Measurements from ENCODE around the gene KATNA1.

The KATNA1 gene

DNA sequence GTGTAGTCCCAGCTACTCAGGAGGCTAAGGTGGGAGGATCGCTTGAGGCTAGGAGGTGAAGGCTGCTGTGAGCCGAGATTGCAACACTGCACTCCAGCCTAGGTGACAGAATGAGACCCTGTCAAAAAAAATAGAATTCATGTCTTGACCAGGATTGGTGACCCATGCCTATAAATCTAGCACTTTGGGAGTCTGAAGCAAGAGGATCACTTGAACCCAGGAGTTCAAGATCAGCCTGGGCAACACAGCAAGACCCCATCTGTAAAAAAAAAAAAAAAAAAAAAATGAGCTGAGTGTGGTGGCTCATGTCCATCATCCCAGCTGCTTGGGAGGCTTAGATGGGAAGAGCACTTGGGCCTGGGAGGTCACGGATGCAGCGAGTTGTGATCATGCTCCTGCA is 48.0 kb downstream of the KATNA1 start:
- TF ChIP-seq, protein P1, sequence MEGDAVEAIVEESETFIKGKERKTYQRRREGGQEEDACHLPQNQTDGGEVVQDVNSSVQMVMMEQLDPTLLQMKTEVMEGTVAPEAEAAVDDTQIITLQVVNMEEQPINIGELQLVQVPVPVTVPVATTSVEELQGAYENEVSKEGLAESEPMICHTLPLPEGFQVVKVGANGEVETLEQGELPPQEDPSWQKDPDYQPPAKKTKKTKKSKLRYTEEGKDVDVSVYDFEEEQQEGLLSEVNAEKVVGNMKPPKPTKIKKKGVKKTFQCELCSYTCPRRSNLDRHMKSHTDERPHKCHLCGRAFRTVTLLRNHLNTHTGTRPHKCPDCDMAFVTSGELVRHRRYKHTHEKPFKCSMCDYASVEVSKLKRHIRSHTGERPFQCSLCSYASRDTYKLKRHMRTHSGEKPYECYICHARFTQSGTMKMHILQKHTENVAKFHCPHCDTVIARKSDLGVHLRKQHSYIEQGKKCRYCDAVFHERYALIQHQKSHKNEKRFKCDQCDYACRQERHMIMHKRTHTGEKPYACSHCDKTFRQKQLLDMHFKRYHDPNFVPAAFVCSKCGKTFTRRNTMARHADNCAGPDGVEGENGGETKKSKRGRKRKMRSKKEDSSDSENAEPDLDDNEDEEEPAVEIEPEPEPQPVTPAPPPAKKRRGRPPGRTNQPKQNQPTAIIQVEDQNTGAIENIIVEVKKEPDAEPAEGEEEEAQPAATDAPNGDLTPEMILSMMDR (conservative IDR thresholded peaks at IDR 0.05), result no peak
- H3K27ac ChIP-seq, result no peak overlapping the region

DNA sequence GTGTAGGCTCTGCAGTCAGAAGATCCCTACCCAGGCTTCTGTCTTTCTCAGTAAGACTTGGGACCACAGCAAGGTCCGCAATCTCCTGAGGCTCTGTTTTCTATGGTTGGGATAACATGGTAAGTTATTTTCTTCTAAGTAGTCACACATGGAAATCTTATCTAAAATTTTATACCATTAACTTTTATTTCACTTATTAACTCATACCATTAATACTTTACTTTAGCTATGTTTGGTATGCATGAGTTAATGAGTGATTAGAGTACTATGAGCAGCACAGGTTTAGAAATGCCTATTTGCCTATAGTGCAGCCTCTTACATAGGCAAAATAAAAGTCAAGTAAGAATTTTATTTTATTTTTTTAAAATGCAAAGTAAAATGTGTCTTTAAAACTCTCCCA is 55.1 kb downstream of the KATNA1 start:
- TF ChIP-seq, protein P1 (conservative IDR thresholded peaks at IDR 0.05), result no peak

DNA sequence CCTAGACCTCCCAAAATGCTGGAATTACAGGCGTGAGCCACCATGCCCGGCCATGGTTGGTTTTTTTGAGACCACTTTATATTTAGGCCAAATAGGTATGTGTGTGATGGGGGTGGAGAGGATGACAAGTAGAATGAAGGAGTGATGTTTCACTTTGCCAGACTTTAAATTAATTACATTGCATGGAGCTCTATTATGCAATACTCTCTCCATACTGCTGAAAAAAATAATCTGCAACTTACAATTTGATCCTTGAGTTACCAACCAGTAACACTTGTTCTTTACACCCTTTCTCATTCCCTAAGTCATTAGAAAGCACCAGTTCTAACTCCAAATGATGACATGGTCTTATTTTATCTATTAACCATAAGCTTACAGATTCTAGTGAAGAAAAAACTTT is 55.5 kb downstream of the KATNA1 start:
- H3K27ac ChIP-seq, result no peak overlapping the region
- TF ChIP-seq, protein P1 (conservative IDR thresholded peaks at IDR 0.05), result no peak

More for the DNA sequence above, 55.1 kb downstream of the KATNA1 start:
- H3K27ac ChIP-seq, result no peak overlapping the region

DNA sequence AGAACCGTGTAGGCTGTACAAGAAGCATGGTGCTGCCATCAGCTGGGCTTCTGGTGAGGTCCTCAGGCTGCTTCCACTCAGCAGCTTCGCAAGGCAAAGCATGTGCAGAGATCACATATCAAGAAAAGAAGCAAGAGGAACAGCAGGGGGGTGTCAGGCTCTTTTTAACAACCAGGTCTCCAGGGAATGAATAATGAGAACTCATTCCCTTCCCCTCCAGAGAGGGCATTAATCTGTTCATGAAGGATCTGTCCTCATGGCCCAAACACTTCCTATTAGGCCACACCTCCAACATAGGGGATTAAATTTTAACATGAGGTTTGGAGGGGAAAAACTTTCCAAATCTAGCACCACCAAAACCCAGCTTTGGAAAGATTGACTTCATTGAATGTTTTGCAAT is 62.4 kb downstream of the KATNA1 start:
- TF ChIP-seq, protein P1 (conservative IDR thresholded peaks at IDR 0.05), result no peak
- no peak overlapping the region for H3K27ac ChIP-seq

DNA sequence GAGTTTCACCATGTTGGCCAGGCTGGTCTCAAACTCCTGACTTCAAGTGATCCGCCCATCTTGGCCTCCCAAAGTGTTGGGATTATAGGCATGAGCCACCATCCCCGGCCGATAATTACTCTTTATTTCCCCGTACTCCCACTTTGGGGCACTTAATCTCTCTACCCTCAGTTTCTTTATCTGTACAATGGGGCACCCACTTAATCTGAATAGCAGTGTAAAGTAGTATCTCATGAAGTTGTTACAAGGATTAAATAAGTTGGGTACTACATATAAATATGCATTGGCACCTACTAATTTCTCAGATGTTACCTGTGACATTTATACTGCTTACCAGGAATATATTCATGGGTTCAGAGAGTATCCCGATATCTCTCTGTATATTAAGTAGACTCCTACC is 67.2 kb downstream of the KATNA1 start:
- TF ChIP-seq, protein P1 (conservative IDR thresholded peaks at IDR 0.05), result no peak
- no peak overlapping the region for H3K27ac ChIP-seq

DNA sequence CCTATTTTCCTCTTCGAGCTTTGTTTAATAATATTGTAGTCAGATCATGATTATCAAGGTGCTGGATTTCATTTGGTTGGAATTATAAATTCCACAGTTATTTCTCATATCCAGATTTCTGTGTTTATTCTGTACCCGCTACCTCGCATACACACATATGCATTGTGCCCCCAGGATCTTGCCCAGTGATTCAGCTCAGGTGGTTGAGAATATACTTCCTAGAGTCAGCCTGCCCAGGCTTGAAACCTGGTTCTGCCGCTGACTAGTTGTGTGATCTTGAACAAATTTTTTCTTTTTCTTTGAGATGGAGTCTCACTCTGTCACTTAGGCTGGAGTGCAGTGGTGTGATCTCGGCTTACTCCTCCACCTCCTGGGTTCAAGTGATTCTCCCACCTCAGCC is 67.6 kb downstream of the KATNA1 start:
- TF ChIP-seq, protein P1 (conservative IDR thresholded peaks at IDR 0.05), result no peak
- H3K27ac ChIP-seq, result no peak overlapping the region

DNA sequence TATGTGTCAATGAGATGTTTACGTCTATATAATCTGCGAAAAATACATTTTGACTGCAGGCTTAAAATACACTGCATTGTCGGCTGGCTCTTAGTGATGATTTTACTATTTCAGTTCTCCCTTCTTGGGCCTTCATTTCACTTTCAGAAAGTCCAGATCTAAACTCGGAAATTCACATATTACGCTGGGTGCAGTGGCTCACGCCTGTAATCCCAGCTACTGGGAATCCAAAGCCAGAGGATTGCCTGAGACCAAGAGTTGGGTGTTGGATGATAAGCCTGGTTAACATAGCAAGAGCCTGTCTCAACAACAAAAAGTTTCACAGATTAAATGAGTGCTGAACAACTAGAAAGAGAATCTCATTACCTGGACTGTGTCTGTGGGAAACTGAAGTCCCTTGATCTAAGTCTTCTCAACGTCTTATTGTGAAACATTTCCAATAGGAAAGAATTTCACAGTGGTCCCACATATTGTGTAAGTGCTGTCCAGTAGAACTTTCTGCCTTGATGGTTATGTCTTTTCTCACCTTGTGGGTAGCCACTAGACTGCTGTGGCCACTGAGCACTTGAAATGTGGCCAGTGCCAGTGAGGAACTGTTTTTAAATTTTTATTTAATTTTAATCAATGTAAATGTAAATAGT is 80.4 kb downstream of the KATNA1 start:
- TF ChIP-seq, protein P1 (conservative IDR thresholded peaks at IDR 0.05), result no peak
- H3K27ac ChIP-seq, result no peak overlapping the region; the same call in 1 of the 2 replicates

Measured in VCaP (cell line).